ENCODE data around the gene ST8SIA1.

The ST8SIA1 gene

DNA sequence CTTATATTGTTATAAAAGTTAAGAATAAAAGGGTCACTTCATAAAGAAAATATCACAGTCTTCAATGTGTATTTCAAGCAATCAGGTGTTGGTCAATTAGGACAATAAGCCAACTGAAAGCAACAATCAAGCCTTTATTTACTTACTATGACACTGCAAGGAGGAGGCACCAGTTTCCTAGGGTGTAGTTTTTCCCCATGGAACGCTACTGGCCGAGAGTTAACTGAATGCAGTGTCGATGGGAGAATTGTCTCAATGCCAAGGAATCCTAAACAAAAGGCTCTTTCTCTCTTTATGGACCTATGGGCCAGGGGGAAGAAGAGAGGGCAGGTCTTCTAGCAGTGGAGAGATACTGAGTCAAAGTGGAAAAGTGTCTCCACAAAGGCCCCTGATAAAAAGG lies 146.1 kb downstream of the ST8SIA1 start:
- Histone ChIP-seq H3K9me3 (replicated peaks; ENCODE audit: insufficient read depth, low read length) (no peaks in the 10 kb centered on the region), H3K27ac (ENCODE audit: low read length) (no peak overlapping the region), H3K27me3 (replicated peaks; ENCODE audit: insufficient read depth, low read length) (no peaks in the 10 kb centered on the region), H3K36me3 (replicated peaks; ENCODE audit: insufficient read depth, low read length) (no peaks in the 10 kb centered on the region), H3K4me3 (ENCODE audit: low read length) (no peak overlapping the region), H3K9ac (ENCODE audit: low read length) (no peak overlapping the region), H2AFZ (ENCODE audit: low read length) (no peak overlapping the region), H3K9me2 (replicated peaks; ENCODE audit: insufficient read depth, low read length) (no peaks in the 10 kb centered on the region), H3K79me2 (ENCODE audit: low read length) (no peaks in the 10 kb centered on the region), H3F3A (ENCODE audit: insufficient read depth, low read length) (no peaks in the 10 kb centered on the region), H4K20me1 (ENCODE audit: insufficient read depth, low read length) (no peaks in the 10 kb centered on the region), H3K4me2 (ENCODE audit: low read depth, low read length) (no peak overlapping the region), H3K4me1 (ENCODE audit: low read length) (no peaks in the 10 kb centered on the region)
- DNase-seq: no peak
- no peak for TF ChIP-seq EZH2 (optimal IDR thresholded peaks at IDR 0.05; ENCODE audit: low read depth, low read length)
- TF ChIP-seq, protein P1, sequence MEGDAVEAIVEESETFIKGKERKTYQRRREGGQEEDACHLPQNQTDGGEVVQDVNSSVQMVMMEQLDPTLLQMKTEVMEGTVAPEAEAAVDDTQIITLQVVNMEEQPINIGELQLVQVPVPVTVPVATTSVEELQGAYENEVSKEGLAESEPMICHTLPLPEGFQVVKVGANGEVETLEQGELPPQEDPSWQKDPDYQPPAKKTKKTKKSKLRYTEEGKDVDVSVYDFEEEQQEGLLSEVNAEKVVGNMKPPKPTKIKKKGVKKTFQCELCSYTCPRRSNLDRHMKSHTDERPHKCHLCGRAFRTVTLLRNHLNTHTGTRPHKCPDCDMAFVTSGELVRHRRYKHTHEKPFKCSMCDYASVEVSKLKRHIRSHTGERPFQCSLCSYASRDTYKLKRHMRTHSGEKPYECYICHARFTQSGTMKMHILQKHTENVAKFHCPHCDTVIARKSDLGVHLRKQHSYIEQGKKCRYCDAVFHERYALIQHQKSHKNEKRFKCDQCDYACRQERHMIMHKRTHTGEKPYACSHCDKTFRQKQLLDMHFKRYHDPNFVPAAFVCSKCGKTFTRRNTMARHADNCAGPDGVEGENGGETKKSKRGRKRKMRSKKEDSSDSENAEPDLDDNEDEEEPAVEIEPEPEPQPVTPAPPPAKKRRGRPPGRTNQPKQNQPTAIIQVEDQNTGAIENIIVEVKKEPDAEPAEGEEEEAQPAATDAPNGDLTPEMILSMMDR (IDR thresholded peaks at IDR 0.05; ENCODE audit: low read length): no peak
- no peak for TF ChIP-seq EZH2phosphoT487 (IDR thresholded peaks at IDR 0.05; ENCODE audit: low read length)

GRCh38 chr12:22180705-22181104 lies 153.8 kb downstream of the ST8SIA1 start:
- no peaks in the 10 kb centered on the region for H3K36me3 ChIP-seq (replicated peaks; ENCODE audit: insufficient read depth, low read length)
- H3K9me3 ChIP-seq (replicated peaks; ENCODE audit: insufficient read depth, low read length): no peaks in the 10 kb centered on the region
- no peaks in the 10 kb centered on the region for H4K20me1 ChIP-seq (ENCODE audit: insufficient read depth, low read length)
- no peaks in the 10 kb centered on the region for H3K9me2 ChIP-seq (replicated peaks; ENCODE audit: insufficient read depth, low read length)
- H3K4me2 ChIP-seq (ENCODE audit: low read depth, low read length): no peak overlapping the region
- TF ChIP-seq, protein P1 (IDR thresholded peaks at IDR 0.05; ENCODE audit: low read length): no peak
- TF ChIP-seq EZH2 (optimal IDR thresholded peaks at IDR 0.05; ENCODE audit: low read depth, low read length): no peak
- no peak for TF ChIP-seq EZH2phosphoT487 (IDR thresholded peaks at IDR 0.05; ENCODE audit: low read length)
- no peak for DNase-seq
- H3F3A ChIP-seq (ENCODE audit: insufficient read depth, low read length): no peaks in the 10 kb centered on the region
- no peak overlapping the region for H3K4me3 ChIP-seq (ENCODE audit: low read length)
- H2AFZ ChIP-seq (ENCODE audit: low read length): no peak overlapping the region
- H3K27me3 ChIP-seq (replicated peaks; ENCODE audit: insufficient read depth, low read length): no peaks in the 10 kb centered on the region
- H3K27ac ChIP-seq (ENCODE audit: low read length): no peak overlapping the region
- H3K9ac ChIP-seq (ENCODE audit: low read length): no peak overlapping the region
- no peaks in the 10 kb centered on the region for H3K4me1 ChIP-seq (ENCODE audit: low read length)
- no peaks in the 10 kb centered on the region for H3K79me2 ChIP-seq (ENCODE audit: low read length)

GRCh38 chr12:22173177-22173576 lies 161.3 kb downstream of the ST8SIA1 start:
- Histone ChIP-seq H3K36me3 (replicated peaks; ENCODE audit: insufficient read depth, low read length) (no peaks in the 10 kb centered on the region), H3K4me1 (ENCODE audit: low read length) (no peaks in the 10 kb centered on the region), H3K27ac (ENCODE audit: low read length) (no peak overlapping the region), H3K9me3 (replicated peaks; ENCODE audit: insufficient read depth, low read length) (no peaks in the 10 kb centered on the region), H2AFZ (ENCODE audit: low read length) (no peak overlapping the region), H3K4me2 (ENCODE audit: low read depth, low read length) (no peak overlapping the region), H3K4me3 (ENCODE audit: low read length) (no peak overlapping the region), H3K79me2 (ENCODE audit: low read length) (no peaks in the 10 kb centered on the region), H4K20me1 (ENCODE audit: insufficient read depth, low read length) (no peaks in the 10 kb centered on the region), H3K27me3 (replicated peaks; ENCODE audit: insufficient read depth, low read length) (no peaks in the 10 kb centered on the region), H3F3A (ENCODE audit: insufficient read depth, low read length) (no peaks in the 10 kb centered on the region), H3K9ac (ENCODE audit: low read length) (no peak overlapping the region), H3K9me2 (replicated peaks; ENCODE audit: insufficient read depth, low read length) (no peaks in the 10 kb centered on the region)
- no peak for DNase-seq
- TF ChIP-seq EZH2phosphoT487 (IDR thresholded peaks at IDR 0.05; ENCODE audit: low read length): no peak
- TF ChIP-seq EZH2 (optimal IDR thresholded peaks at IDR 0.05; ENCODE audit: low read depth, low read length): no peak
- TF ChIP-seq, protein P1 (IDR thresholded peaks at IDR 0.05; ENCODE audit: low read length): no peak
